Amniotic stem cell (primary cell): ENCODE results near the gene LARGE1.
"Not testable (repeated sequence)": the region's sequence is repeated elsewhere in the genome, so short reads cannot be mapped to it uniquely, and the experiment has no call there.

Source experiments
- DNase-seq: peaks from one replicate; lab custom pipeline; 2025; lab: John Stamatoyannopoulos, UW

Gene LARGE1

DNA sequence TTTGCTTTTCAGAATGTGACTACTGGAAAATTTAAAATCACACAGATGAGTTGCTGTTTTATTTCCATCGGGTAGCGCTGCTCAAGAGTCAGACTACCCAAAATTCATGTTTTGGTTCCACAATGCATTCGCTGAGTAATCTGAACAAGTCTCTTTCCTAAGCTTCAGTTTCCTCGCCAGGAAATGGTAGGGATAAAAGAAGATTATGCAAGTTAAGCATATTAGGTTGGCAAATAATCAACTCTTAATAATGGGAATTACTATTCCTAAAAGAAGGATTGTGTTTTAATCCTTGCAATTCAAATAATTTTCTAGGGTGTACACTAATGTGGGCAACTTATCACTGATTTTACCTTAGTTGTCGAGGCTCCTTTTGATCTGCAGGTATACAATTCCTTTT is 326.5 kb downstream of the LARGE1 start:
- DNase-seq = no peak

DNA sequence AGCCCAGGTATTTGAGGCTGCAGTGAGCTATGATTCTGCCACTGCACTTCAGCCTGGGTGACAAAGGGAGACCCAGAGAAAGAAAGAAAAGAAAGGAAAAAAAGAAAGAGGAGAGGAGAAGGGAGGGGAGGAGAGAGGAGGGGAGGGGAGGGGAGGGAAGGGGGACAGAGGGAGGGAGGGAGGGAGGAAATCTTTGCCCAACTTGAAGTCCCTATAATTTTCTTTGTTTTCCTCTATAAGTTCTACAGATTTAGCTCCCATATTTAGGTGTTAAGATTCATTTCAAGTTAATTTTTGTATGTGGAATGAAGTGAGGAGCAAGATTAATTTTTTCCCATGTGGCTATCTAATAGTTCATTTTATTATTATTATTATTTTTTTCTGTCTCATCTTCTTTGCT is 328.3 kb downstream of the LARGE1 start:
- DNase-seq = no peak

DNA sequence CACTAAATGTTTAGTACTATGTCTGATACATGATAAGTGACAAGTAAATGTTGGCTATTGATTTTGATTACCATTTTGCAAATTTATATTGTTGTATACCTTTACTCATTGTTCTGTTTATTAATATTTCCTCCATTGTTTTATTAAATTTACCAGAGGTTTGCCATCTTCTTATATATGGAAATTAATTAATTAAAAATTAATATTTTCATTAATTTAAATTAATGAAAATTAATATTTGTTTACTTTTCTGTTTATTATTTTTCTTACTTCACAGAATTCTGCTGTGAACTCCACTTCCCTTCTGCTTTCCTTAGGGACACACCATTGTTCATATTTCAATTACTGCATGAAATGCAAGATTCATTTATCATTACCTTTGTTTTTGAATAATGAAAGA is 331.0 kb downstream of the LARGE1 start:
- no peak for DNase-seq

- DNase-seq = no peak
These were observed 331.4 kb downstream of the LARGE1 start for GRCh38 chr22:33588860-33589259.

DNA sequence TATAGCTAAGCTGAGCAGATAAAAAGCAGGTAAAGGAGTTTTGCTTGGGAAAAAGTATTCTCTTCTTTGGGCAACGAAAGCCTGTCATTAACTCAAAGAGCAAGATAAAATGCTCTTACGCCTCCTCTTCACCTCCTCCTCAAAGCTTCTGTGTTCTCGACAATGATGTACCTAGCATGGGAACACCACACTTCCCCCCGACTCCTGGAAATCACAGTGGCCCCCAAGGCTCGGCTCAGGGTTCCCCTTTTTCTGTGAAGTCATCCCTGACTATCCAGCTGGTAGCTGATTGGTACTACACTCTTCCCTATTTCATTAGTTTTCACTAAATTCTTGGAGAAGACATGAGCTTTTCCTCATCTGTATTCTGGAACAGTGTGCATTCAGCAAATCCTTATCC is 336.1 kb downstream of the LARGE1 start:
- no peak for DNase-seq

DNA sequence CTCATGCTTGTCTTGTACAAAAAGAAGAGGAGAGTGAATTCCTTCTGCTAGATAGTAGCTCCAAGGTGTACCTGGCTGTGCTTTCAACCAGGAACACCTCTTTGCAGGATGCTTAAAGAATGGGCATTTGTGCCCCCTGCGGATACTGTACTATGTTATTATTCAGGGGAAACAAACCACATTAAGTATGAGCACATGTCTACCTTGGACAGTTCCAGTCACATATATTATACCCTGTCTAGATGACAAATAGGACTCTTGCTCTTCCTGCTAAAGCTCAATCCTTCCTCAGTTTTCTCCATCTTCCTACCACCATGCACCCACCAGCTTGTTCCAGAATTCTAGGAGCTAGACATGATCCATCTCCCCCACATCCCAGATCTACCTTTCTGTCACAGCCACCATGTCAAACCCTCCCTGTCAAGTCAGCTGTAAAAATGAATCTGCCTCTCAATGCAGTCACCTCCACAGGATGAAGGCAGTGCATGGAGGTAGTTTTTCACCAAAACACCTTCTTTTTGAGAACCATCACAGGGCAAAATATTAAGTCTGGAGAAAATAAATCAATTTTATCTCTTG is 337.4 kb downstream of the LARGE1 start:
- no peak for DNase-seq

GRCh38 chr22:33580310-33580709 is 340.0 kb downstream of the LARGE1 start:
- DNase-seq = no peak

DNA sequence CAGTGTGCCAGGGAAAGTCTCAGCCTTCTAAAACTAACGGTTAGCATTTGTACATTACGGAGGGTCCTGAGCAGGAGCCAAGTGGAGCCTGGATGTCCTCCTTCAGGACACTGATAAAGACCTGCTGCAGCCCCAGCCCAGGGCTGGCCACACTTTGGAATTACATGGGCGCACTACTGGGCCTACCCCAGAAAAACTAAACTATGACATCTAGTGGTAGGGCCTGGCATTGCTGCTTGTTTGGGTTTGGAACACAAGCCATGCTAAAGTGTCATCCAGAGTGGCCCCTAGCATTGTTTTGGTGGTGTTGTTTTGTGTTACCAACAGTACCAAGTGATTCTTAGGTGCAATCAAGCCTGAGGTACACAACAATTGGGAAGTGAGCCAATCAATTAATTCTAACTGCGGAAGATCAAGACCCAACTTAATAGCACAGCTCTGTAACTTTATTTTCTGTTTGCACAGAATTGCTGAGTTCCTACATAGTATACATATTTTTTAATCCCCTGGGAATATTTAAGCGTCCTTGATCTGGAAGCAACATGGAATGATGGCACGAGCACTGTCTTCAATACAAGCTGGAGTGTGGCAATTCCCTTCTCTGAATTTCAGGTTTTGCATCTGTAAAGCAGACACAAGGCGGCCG is 340.7 kb downstream of the LARGE1 start:
- peak; percentile 3 for DNase-seq

GRCh38 chr22:33578752-33579151 is 341.5 kb downstream of the LARGE1 start:
- no peak for DNase-seq

DNA sequence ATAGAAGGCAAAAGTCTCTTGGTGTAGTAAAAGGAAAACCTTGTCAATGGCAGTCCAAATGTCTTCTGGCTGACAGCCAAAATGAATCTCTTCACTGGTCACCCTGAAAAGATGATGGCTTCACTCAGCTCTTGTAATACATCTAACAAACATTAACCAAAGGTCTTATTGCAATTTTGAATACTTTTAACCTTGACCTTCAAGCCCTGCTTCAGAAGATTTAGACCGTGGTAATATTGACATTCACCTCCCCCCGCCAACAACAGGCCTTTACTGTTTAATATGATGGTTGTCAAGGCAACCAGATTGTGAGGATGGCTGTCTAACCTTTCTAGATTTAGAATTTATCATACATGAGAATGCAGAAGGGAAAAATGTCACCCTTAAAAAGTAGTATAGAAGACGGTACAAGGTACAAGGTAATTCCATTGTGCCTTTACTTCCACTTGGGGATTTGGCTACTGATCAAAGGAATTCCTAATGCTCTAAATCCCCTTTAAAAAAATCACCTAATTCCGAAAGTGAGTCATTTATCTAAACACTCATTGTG is 342.3 kb downstream of the LARGE1 start:
- DNase-seq = no peak

- DNase-seq = no peak
These were observed 344.1 kb downstream of the LARGE1 start for GRCh38 chr22:33576205-33576604.

GRCh38 chr22:33575771-33576170 is 344.5 kb downstream of the LARGE1 start:
- DNase-seq = no peak

DNA sequence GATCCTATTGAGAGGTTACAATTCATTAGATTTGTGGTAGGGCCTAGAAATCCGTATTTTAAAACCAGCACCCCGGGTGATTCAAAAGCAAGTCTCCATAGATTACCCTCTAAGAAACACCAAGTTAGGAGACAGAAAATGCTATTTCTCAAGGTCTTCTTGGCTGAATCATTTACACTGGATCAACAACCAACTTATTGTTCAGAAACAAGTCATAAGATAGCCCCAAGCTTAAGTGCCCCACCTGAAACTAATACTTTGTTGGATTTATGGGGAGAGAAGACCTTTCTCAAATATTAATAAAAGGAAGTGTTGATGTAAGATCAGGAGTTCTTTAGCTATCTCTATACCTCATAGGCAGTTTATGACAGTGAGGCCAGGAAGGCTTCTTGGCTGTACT is 345.2 kb downstream of the LARGE1 start:
- DNase-seq = no peak

DNA sequence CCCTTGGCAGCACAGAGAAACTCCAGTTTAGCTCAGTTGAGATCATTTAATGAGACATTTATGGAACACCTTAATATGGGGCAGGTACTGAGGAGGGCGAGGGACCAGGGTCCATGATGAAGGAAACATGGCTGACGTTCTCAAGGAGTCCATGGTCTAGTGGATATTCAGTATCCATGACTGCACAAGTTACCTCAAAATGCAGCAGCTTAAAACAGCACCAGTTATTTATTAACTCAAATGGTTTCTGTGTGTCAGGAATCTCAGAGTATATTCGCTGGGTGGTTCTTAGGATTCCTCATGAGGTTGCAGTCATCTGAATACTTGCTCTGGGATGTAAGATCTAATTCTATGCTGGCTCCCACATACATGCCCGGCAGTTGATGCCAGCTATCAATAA is 346.8 kb downstream of the LARGE1 start:
- DNase-seq = no peak

DNA sequence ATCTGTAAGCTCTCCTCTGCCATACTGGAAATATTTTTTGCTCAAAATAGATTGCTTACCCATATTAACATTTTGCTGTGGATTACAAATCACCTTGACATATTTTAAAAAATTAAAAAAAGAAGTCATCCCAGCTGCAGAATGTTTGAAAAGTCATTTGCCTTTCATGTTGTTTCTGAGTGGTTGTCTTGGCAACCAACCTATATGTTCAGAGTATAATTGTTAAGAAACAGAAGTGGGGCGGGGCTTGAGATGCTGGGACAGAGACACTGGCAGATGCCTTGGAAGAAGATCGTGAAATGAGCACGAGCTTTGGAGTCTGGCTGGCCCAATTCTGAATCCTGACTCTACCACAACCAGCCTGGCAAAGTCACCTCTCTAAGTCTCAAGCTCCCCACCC is 348.2 kb downstream of the LARGE1 start:
- no peak for DNase-seq

DNA sequence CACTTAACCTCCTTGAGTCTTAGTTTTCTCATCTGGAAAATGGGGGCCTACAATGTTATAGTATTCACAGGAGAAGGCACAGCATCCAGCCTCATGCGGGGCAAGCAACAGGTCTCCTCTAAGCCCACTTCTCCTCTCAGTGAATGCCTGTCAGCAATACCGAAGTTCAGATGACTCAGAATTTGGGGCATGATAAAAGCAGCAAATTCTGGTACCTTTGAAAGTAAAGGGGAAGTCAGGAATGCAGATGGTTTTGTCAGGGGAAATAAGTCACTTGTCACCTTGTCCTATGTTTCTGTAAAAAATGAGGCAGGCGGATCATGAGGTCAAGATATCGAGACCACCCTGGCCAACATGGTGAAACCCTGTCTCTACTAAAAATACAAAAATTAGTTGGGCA is 350.2 kb downstream of the LARGE1 start:
- no peak for DNase-seq

- DNase-seq = no peak
These were observed 350.7 kb downstream of the LARGE1 start for GRCh38 chr22:33569559-33569958.

DNA sequence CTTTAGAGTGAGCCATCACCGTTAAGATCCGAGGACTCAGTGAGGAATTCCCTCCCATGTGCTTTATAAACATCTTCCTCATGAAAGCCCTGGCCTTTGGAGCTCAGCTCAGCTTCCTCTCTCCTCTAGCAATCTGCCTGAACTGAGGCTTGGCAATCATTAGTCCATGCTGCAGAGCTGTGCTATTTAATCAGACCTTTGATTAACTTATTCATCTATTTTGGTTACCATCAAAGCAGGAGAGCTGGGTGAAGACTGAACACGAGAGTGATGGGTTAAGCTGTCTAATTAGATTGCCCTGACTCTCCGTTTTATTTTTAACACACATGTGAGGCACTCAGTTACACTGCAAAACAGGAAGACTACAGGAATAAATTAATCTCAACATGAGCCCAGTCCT is 351.3 kb downstream of the LARGE1 start:
- no peak for DNase-seq

DNA sequence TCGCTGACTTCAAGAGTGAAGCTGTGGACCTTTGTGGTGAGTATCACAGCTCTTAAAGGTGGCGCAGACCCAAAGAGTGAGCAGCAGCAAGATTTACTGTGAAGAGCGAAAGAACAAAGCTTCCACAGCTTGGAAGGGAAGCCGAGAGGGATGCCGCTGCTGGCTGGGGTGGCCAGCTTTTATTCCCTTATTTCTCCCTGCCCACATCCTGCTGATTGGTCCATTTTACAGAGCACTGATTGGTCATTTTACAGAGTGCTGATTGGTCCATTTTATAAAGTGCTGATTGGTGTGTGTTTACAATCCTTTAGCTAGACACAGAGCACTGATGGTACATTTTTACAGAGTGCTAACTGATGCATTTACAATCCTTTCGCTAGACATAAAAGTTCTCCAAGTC is 353.8 kb downstream of the LARGE1 start:
- DNase-seq = not testable (repeated sequence)

DNA sequence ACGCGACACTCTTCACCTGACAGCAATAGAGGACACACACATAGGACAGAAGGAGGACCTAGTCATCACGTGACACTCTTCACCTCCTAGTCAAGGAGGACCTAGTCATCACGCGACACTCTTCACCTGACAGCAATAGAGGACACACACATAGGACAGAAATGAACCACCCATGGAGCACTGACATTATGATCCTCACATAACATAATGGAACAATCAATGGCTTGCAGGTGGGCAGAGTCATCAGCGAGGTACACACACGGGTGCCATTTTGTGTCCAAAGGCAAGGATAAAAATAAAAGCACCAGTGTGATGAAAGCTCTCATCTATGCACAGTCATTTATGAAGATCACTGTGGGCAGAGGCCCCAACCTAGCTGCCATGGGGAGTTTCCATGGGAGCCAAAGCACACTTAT is 354.7 kb downstream of the LARGE1 start:
- DNase-seq = no peak

- no peak for DNase-seq
These were observed 355.6 kb downstream of the LARGE1 start for GRCh38 chr22:33564683-33565082.

- DNase-seq = no peak
These were observed 356.9 kb downstream of the LARGE1 start for GRCh38 chr22:33563220-33563964.

- no peak for DNase-seq
These were observed 357.8 kb downstream of the LARGE1 start for GRCh38 chr22:33562501-33562900.
